ENCODE measurements around the gene SNRNP25.

DNA sequence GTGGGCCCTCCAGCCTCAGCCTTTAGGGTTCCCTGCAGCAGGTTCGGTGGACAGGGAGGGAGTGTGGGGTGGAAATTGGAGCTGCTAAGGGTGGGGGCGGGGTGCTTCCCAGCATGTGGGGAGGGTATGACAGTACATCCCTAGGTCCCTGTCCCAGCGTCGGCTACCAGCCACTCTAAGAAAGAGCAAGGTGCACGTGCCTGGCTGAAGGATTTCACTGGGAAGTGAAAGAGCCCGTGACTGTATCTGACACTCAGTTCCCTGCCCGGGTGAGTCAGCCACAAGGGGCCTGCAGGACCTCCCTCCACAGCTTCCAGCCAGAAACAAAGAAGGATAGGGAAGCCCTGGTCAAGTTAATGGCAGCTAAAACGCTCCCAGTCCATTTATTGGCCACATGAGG, 4.1 kb downstream of the SNRNP25 start:
- TF ChIP-seq EZH2 (IDR thresholded peaks at IDR 0.05) (no peak), POLR2AphosphoS5 (IDR thresholded peaks at IDR 0.05; ENCODE audit: borderline replicate concordance, low read depth, low read length) (no peak)

Data from SK-N-MC (cell line).